Pons (tissue), 1 donor: ENCODE data around the gene SYNCRIP.
"Not testable (repeated sequence)": the region's sequence is repeated elsewhere in the genome, so short reads cannot be mapped to it uniquely, and the experiment has no call there.

Source experiments
- DNase-seq: peaks from one replicate; pipeline ENCODE4 v3.0.0-alpha.2; 2016; ENCODE audit warnings: low spot score

Gene SYNCRIP

GRCh38 chr6:85594197-85594930 lies 48.3 kb downstream of the SYNCRIP start:
- peak; percentile 52 for DNase-seq

GRCh38 chr6:85593438-85594196 lies 49.1 kb downstream of the SYNCRIP start, which contains the start of gene SNX14:
Gene SNX14 (minus strand): TSS chr6:85593858. CDS start chr6:85593718, 140 bp downstream.
- DNase-seq: peak; percentile 92

GRCh38 chr6:85592033-85592432 lies 50.7 kb downstream of the SYNCRIP start:
- no peak for DNase-seq

- no peak for DNase-seq
Measured at GRCh38 chr6:85591207-85591606, 51.5 kb downstream of the SYNCRIP start.

GRCh38 chr6:85585741-85586140 lies 56.9 kb downstream of the SYNCRIP start:
- DNase-seq: no peak

- not testable (repeated sequence) for DNase-seq
Measured at GRCh38 chr6:85582832-85583231, 59.9 kb downstream of the SYNCRIP start.

GRCh38 chr6:85581572-85581971 lies 61.1 kb downstream of the SYNCRIP start:
- DNase-seq: no peak

GRCh38 chr6:85580878-85581267 lies 61.8 kb downstream of the SYNCRIP start:
- DNase-seq: no peak

GRCh38 chr6:85580118-85580877 lies 62.4 kb downstream of the SYNCRIP start:
- no peak for DNase-seq

GRCh38 chr6:85579581-85579980 lies 63.1 kb downstream of the SYNCRIP start:
- no peak for DNase-seq

GRCh38 chr6:85576476-85576875 lies 66.2 kb downstream of the SYNCRIP start:
- no peak for DNase-seq

- DNase-seq: no peak
Measured at GRCh38 chr6:85574932-85575598, 67.6 kb downstream of the SYNCRIP start.

- no peak for DNase-seq
Measured at GRCh38 chr6:85569323-85569722, 73.4 kb downstream of the SYNCRIP start.

- no peak for DNase-seq
Measured at GRCh38 chr6:85568411-85568810, 74.3 kb downstream of the SYNCRIP start.

GRCh38 chr6:85565736-85566135 lies 77.0 kb downstream of the SYNCRIP start:
- no peak for DNase-seq

GRCh38 chr6:85564223-85564622 lies 78.5 kb downstream of the SYNCRIP start:
- DNase-seq: not testable (repeated sequence)
